ENCODE data around the gene EIF5A.

The EIF5A gene

GRCh38 chr17:7322520-7323194 is 15.2 kb downstream of the EIF5A start:
- TF ChIP-seq NFIC (IDR thresholded peaks at IDR 0.05) (peak; percentile 75), TCF12 (IDR thresholded peaks at IDR 0.05; ENCODE audit: low read depth) (peak; percentile 48; the same call in 1 of the 2 replicates), REST (IDR thresholded peaks at IDR 0.05; ENCODE audit: low read depth) (no peak), TAF1 (IDR thresholded peaks at IDR 0.05; ENCODE audit: low read depth) (no peak)

GRCh38 chr17:7323731-7324437 is 16.5 kb downstream of the EIF5A start:
- TF ChIP-seq TCF12 (IDR thresholded peaks at IDR 0.05; ENCODE audit: low read depth): no peak
- no peak for TF ChIP-seq REST (IDR thresholded peaks at IDR 0.05; ENCODE audit: low read depth)
- no peak for TF ChIP-seq EGR1 (IDR thresholded peaks at IDR 0.05)
- TF ChIP-seq RAD21 (IDR thresholded peaks at IDR 0.05; ENCODE audit: low read depth): no peak
- no peak for TF ChIP-seq EP300 (IDR thresholded peaks at IDR 0.05; ENCODE audit: borderline replicate concordance)
- TF ChIP-seq CREB1 (IDR thresholded peaks at IDR 0.05; ENCODE audit: low read depth): no peak
- no peak for TF ChIP-seq YY1 (IDR thresholded peaks at IDR 0.05; ENCODE audit: low read depth)
- TF ChIP-seq MAX (IDR thresholded peaks at IDR 0.05): no peak
- no peak for TF ChIP-seq FOXM1 (IDR thresholded peaks at IDR 0.05; ENCODE audit: borderline replicate concordance, low read depth)
- no peak for TF ChIP-seq TAF1 (IDR thresholded peaks at IDR 0.05; ENCODE audit: low read depth)
- no peak for TF ChIP-seq TEAD4 (IDR thresholded peaks at IDR 0.05)
- no peak for TF ChIP-seq USF1 (IDR thresholded peaks at IDR 0.05)
- TF ChIP-seq ZBTB7A (IDR thresholded peaks at IDR 0.05; ENCODE audit: low read depth): no peak
- TF ChIP-seq NFIC (IDR thresholded peaks at IDR 0.05): no peak
- TF ChIP-seq CEBPB (IDR thresholded peaks at IDR 0.05): no peak

GRCh38 chr17:7324438-7324779 is 17.0 kb downstream of the EIF5A start:
- TF ChIP-seq TCF12 (IDR thresholded peaks at IDR 0.05; ENCODE audit: low read depth) (no peak), TAF1 (IDR thresholded peaks at IDR 0.05; ENCODE audit: low read depth) (no peak), EGR1 (IDR thresholded peaks at IDR 0.05) (no peak), FOXM1 (IDR thresholded peaks at IDR 0.05; ENCODE audit: borderline replicate concordance, low read depth) (no peak), CREB1 (IDR thresholded peaks at IDR 0.05; ENCODE audit: low read depth) (no peak)

GRCh38 chr17:7325031-7325528 is 17.7 kb downstream of the EIF5A start:
- no peak for TF ChIP-seq REST (IDR thresholded peaks at IDR 0.05; ENCODE audit: low read depth)
- TF ChIP-seq YY1 (IDR thresholded peaks at IDR 0.05; ENCODE audit: low read depth): no peak
- TF ChIP-seq CREB1 (IDR thresholded peaks at IDR 0.05; ENCODE audit: low read depth): no peak
- no peak for TF ChIP-seq MAX (IDR thresholded peaks at IDR 0.05)
- TF ChIP-seq ZBTB7A (IDR thresholded peaks at IDR 0.05; ENCODE audit: low read depth): no peak
- TF ChIP-seq TAF1 (IDR thresholded peaks at IDR 0.05; ENCODE audit: low read depth): no peak
- TF ChIP-seq TCF12 (IDR thresholded peaks at IDR 0.05; ENCODE audit: low read depth): no peak
- no peak for TF ChIP-seq FOXM1 (IDR thresholded peaks at IDR 0.05; ENCODE audit: borderline replicate concordance, low read depth)
- TF ChIP-seq EP300 (IDR thresholded peaks at IDR 0.05; ENCODE audit: borderline replicate concordance): no peak
- no peak for TF ChIP-seq TEAD4 (IDR thresholded peaks at IDR 0.05)
- TF ChIP-seq CEBPB (IDR thresholded peaks at IDR 0.05): no peak
- TF ChIP-seq USF1 (IDR thresholded peaks at IDR 0.05): no peak
- no peak for TF ChIP-seq RAD21 (IDR thresholded peaks at IDR 0.05; ENCODE audit: low read depth)
- TF ChIP-seq NFIC (IDR thresholded peaks at IDR 0.05): no peak
- no peak for TF ChIP-seq EGR1 (IDR thresholded peaks at IDR 0.05)
